ENCODE measurements around the gene MDP1. TPM values are rescaled to one million over a fixed set of nuclear protein-coding genes. Genes with fewer than 3 reads are reported as not detected.
"Not testable (repeated sequence)": the region's sequence is repeated elsewhere in the genome, so short reads cannot be mapped to it uniquely, and the experiment has no call there.

MDP1 gene
- polyA plus RNA-seq, 1 of the 3 experiments (the other 2 are of a cell fraction): 36.7 TPM

DNA sequence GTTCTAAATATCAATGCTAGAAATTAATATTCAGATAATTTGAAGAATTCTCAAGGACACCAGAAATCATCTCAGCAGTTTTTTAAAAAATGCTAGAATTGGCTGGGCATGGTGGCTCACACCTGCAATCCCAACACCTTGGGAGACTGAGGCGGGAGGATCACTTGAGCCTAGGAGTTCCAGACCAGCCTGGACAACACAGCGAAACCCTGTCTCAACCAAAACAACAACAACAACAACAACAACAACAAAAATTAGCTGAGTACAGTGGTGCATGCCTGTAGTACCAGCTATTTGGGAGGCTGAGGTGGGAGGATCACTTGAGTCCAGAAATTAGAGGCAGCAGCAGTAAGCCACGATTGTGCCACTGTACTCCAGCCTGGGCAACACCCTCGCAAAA lies 3.2 kb upstream of the MDP1 start:
- peaks cover 70% of the 10 kb centered on the region for H3K79me2 ChIP-seq (ENCODE audit: insufficient read depth)
- no peak overlapping the region for H3K4me3 ChIP-seq (ENCODE audit: low read depth in 2 of 2, low read length in 1 of 2)
- peaks cover 4 to 11% of the 10 kb centered on the region in 2 experiments; a peak in 2 of 4 replicates for H3K4me1 ChIP-seq (ENCODE audit: control insufficient read depth in 1 of 2, insufficient read depth in 2 of 2, low read depth in 1 of 2, low read length in 1 of 2)
- H3K9me3 ChIP-seq: no peaks in the 10 kb centered on the region
- no peak overlapping the region for H3K27ac ChIP-seq (ENCODE audit: low read depth in 2 of 2, low read length in 1 of 2)
- ChIA-PET CTCF (interaction anchor here (1.5 to 2.2 kb wide), 2 partner anchors 23 to 78 kb away, joined by 6 to 12 read pairs; partner anchors contain the start of gene TINF2), POLR2A (interaction anchor here (0.6 to 1.3 kb wide), 2 partner anchors 16 to 19 kb away, joined by 3 to 6 read pairs; no protein-coding TSS in a partner anchor)
- peaks cover 11% of the 10 kb centered on the region for H3F3A ChIP-seq (replicated peaks; ENCODE audit: insufficient read depth)
- H3K36me3 ChIP-seq (replicated peaks in 1 of 2; ENCODE audit: control insufficient read depth in 1 of 2, insufficient read depth in 2 of 2, low read length in 1 of 2): peaks cover 9 to 19% of the 10 kb centered on the region in 2 experiments
- H2AFZ ChIP-seq (ENCODE audit: low read depth): no peak overlapping the region
- WGBS (ENCODE audit: low lambda C conversion rate): 91% methylated on average over 4 of the region's 4 CpGs
- H3K9me2 ChIP-seq: no peaks in the 10 kb centered on the region
- TF ChIP-seq, protein P1, sequence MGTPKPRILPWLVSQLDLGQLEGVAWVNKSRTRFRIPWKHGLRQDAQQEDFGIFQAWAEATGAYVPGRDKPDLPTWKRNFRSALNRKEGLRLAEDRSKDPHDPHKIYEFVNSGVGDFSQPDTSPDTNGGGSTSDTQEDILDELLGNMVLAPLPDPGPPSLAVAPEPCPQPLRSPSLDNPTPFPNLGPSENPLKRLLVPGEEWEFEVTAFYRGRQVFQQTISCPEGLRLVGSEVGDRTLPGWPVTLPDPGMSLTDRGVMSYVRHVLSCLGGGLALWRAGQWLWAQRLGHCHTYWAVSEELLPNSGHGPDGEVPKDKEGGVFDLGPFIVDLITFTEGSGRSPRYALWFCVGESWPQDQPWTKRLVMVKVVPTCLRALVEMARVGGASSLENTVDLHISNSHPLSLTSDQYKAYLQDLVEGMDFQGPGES (IDR thresholded peaks at IDR 0.05; ENCODE audit: low read depth, low read length): no peak
- TF ChIP-seq, protein P2, sequence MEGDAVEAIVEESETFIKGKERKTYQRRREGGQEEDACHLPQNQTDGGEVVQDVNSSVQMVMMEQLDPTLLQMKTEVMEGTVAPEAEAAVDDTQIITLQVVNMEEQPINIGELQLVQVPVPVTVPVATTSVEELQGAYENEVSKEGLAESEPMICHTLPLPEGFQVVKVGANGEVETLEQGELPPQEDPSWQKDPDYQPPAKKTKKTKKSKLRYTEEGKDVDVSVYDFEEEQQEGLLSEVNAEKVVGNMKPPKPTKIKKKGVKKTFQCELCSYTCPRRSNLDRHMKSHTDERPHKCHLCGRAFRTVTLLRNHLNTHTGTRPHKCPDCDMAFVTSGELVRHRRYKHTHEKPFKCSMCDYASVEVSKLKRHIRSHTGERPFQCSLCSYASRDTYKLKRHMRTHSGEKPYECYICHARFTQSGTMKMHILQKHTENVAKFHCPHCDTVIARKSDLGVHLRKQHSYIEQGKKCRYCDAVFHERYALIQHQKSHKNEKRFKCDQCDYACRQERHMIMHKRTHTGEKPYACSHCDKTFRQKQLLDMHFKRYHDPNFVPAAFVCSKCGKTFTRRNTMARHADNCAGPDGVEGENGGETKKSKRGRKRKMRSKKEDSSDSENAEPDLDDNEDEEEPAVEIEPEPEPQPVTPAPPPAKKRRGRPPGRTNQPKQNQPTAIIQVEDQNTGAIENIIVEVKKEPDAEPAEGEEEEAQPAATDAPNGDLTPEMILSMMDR (IDR thresholded peaks at IDR 0.05): no peak
- no peak for TF ChIP-seq GABPA (IDR thresholded peaks at IDR 0.05; ENCODE audit: low read depth)
- TF ChIP-seq, protein P3, sequence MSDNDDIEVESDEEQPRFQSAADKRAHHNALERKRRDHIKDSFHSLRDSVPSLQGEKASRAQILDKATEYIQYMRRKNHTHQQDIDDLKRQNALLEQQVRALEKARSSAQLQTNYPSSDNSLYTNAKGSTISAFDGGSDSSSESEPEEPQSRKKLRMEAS (IDR thresholded peaks at IDR 0.05; ENCODE audit: low read depth): no peak
- TF ChIP-seq, protein P4, sequence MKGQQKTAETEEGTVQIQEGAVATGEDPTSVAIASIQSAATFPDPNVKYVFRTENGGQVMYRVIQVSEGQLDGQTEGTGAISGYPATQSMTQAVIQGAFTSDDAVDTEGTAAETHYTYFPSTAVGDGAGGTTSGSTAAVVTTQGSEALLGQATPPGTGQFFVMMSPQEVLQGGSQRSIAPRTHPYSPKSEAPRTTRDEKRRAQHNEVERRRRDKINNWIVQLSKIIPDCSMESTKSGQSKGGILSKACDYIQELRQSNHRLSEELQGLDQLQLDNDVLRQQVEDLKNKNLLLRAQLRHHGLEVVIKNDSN (IDR thresholded peaks at IDR 0.05; ENCODE audit: borderline replicate concordance, low read depth): no peak
- no peak for TF ChIP-seq FOXJ3 (CRISPR knock-in tag; IDR thresholded peaks at IDR 0.05)
- TF ChIP-seq FOXM1 (IDR thresholded peaks at IDR 0.05; ENCODE audit: low read depth): no peak
- TF ChIP-seq, protein P5, sequence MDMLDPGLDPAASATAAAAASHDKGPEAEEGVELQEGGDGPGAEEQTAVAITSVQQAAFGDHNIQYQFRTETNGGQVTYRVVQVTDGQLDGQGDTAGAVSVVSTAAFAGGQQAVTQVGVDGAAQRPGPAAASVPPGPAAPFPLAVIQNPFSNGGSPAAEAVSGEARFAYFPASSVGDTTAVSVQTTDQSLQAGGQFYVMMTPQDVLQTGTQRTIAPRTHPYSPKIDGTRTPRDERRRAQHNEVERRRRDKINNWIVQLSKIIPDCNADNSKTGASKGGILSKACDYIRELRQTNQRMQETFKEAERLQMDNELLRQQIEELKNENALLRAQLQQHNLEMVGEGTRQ (IDR thresholded peaks at IDR 0.05; ENCODE audit: borderline replicate concordance, low read depth, low read length): no peak
- TF ChIP-seq, protein P6, sequence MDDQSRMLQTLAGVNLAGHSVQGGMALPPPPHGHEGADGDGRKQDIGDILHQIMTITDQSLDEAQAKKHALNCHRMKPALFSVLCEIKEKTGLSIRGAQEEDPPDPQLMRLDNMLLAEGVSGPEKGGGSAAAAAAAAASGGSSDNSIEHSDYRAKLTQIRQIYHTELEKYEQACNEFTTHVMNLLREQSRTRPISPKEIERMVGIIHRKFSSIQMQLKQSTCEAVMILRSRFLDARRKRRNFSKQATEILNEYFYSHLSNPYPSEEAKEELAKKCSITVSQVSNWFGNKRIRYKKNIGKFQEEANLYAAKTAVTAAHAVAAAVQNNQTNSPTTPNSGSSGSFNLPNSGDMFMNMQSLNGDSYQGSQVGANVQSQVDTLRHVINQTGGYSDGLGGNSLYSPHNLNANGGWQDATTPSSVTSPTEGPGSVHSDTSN (IDR thresholded peaks at IDR 0.05): no peak
- no peak for TF ChIP-seq GATA2 (CRISPR knock-in tag; IDR thresholded peaks at IDR 0.05)
- TF ChIP-seq YY1 (IDR thresholded peaks at IDR 0.05; ENCODE audit: low read depth): no peak
- TF ChIP-seq RAD21 (IDR thresholded peaks at IDR 0.05; ENCODE audit: low read length): no peak
- H3K9ac ChIP-seq: no peak overlapping the region
- no peak for DNase-seq
- H3K27me3 ChIP-seq (ENCODE audit: insufficient read depth): no peaks in the 10 kb centered on the region
- H4K20me1 ChIP-seq (ENCODE audit: insufficient read depth): peaks cover 7% of the 10 kb centered on the region; the same call in 1 of the 2 replicates
- no peak overlapping the region for H3K4me2 ChIP-seq

DNA sequence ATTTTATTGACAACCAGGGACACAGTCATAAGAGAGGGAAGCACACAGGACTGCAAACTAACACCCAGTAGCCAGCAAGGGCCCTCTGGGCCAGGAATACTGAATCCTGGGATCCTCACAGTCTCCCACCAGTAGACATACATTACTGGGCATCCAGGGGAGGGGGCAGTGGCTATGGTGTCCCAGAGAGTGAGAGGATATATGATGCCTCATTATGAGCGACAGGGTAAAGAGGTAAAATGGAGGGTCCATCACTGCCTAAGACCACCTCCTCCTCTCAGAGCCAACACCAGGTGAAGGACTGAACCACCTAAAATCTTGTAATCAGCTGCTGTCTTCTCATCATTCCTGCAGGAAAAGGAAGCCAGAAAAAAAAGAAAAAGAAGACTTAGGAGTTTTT lies 1.0 kb upstream of the MDP1 start:
- CTCF ChIA-PET: interaction anchor here (0.9 to 3.8 kb wide), 7 partner anchors 11 to 126 kb away, joined by 3 to 20 read pairs (median 11); partner anchors contain the start of genes IRF9 and TINF2
- not testable (repeated sequence) for H2AFZ ChIP-seq (ENCODE audit: low read depth)

More for the DNA sequence above, 1.0 kb upstream of the MDP1 start:
- H3K9me2 ChIP-seq; H4K20me1 ChIP-seq (ENCODE audit: insufficient read depth); H3K9me3 ChIP-seq; DNase-seq; H3K27ac ChIP-seq (ENCODE audit: low read depth in 2 of 2, low read length in 1 of 2); H3K27me3 ChIP-seq (ENCODE audit: insufficient read depth); H3K4me2 ChIP-seq; H3K9ac ChIP-seq; POLR2A ChIA-PET; H3K4me3 ChIP-seq (ENCODE audit: low read depth in 2 of 2, low read length in 1 of 2): not testable (repeated sequence)
- 100% methylated on average over 1 of the region's 1 CpG for WGBS (ENCODE audit: low lambda C conversion rate)
- peaks cover 9 to 23% of the 10 kb centered on the region in 2 experiments for H3K36me3 ChIP-seq (replicated peaks in 1 of 2; ENCODE audit: control insufficient read depth in 1 of 2, insufficient read depth in 2 of 2, low read length in 1 of 2)
- H3K4me1 ChIP-seq (ENCODE audit: control insufficient read depth in 1 of 2, insufficient read depth in 2 of 2, low read depth in 1 of 2, low read length in 1 of 2): peaks cover 9 to 17% of the 10 kb centered on the region in 2 experiments; a peak in 3 of 4 replicates
- H3K79me2 ChIP-seq (ENCODE audit: insufficient read depth): peaks cover 59% of the 10 kb centered on the region
- H3F3A ChIP-seq (replicated peaks; ENCODE audit: insufficient read depth): peaks cover 26% of the 10 kb centered on the region

Measured in SK-N-SH (cell line).